Stimulated activated CD4-positive, alpha-beta T cell treated with anti-CD3 and anti-CD28 coated beads, Interleukin-4, amount 100 ng/mL, for 1 hour (primary cell): Measurements from ENCODE around the gene CT45A7.
"Not testable (repeated sequence)": the region's sequence is repeated elsewhere in the genome, so short reads cannot be mapped to it uniquely, and the experiment has no call there.

Experiments
- DNase-seq: peaks from one replicate; pipeline ENCODE4 v3.0.0-alpha.2; 2020

CT45A7 gene, protein sequence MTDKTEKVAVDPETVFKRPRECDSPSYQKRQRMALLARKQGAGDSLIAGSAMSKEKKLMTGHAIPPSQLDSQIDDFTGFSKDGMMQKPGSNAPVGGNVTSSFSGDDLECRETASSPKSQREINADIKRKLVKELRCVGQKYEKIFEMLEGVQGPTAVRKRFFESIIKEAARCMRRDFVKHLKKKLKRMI

DNA sequence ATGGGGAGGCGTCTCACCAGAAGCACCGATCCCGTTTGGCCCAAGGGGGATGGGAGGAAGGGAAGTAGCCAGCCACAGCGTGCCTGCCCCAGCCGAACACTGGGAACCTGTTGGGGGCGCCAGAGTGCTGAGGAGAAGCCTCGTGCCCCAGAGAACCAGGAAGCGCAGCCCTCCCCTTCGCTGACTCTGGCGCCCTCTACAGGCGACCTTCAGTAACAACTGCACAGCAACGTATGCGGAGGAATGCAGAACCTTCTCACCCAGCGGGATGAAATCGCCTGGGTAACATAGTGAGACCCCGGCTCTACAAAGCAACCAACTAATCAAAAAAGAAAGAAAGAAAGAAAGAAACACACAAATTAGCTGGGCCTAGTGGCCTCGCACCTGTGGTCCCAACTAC is at the start of gene CT45A7:
CT45A7 (minus strand) TSS at position 101 of the 400 bp plus-strand sequence. CDS start 3,747 bp downstream, outside the sequence.
- not testable (repeated sequence) for DNase-seq

DNA sequence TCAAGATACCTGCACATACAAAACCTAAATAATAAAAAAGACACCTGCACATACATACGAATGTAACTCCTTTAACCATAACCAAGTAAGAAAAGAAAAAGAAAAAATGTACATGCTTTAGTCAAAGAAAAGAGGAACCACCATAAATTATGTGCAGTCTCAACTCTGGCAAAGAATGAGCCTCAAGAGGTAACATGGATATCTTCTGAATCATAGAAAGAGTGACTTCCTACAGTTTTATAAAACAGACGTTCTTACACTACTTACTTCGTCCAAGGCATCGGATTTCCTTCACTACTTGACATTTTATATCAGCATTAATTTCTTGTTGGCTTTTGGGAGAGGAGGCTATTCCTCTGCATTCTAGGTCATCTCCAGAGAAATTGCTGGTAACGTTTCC is 45.7 kb upstream of the CT45A7 start:
- not testable (repeated sequence) for DNase-seq

DNA sequence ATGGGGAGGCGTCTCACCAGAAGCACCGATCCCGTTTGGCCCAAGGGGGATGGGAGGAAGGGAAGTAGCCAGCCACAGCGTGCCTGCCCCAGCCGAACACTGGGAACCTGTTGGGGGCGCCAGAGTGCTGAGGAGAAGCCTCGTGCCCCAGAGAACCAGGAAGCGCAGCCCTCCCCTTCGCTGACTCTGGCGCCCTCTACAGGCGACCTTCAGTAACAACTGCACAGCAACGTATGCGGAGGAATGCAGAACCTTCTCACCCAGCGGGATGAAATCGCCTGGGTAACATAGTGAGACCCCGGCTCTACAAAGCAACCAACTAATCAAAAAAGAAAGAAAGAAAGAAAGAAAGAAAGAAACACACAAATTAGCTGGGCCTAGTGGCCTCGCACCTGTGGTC is 34.6 kb upstream of the CT45A7 start, which contains the start of gene CT45A9:
CT45A9 (minus strand) TSS at position 101 of the 400 bp plus-strand sequence. CDS start 3,751 bp downstream, outside the sequence.
- DNase-seq, result not testable (repeated sequence)

DNA sequence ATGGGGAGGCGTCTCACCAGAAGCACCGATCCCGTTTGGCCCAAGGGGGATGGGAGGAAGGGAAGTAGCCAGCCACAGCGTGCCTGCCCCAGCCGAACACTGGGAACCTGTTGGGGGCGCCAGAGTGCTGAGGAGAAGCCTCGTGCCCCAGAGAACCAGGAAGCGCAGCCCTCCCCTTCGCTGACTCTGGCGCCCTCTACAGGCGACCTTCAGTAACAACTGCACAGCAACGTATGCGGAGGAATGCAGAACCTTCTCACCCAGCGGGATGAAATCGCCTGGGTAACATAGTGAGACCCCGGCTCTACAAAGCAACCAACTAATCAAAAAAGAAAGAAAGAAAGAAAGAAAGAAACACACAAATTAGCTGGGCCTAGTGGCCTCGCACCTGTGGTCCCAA is 17.4 kb upstream of the CT45A7 start, which contains the start of gene CT45A8:
CT45A8 (minus strand) TSS at position 101 of the 400 bp plus-strand sequence. CDS start 3,755 bp downstream, outside the sequence.
- DNase-seq, result not testable (repeated sequence)

DNA sequence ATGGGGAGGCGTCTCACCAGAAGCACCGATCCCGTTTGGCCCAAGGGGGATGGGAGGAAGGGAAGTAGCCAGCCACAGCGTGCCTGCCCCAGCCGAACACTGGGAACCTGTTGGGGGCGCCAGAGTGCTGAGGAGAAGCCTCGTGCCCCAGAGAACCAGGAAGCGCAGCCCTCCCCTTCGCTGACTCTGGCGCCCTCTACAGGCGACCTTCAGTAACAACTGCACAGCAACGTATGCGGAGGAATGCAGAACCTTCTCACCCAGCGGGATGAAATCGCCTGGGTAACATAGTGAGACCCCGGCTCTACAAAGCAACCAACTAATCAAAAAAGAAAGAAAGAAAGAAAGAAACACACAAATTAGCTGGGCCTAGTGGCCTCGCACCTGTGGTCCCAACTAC is 17.2 kb downstream of the CT45A7 start, which contains the start of gene CT45A2:
CT45A2 (minus strand) TSS at position 101 of the 400 bp plus-strand sequence. CDS start 3,747 bp downstream, outside the sequence.
- not testable (repeated sequence) for DNase-seq

DNA sequence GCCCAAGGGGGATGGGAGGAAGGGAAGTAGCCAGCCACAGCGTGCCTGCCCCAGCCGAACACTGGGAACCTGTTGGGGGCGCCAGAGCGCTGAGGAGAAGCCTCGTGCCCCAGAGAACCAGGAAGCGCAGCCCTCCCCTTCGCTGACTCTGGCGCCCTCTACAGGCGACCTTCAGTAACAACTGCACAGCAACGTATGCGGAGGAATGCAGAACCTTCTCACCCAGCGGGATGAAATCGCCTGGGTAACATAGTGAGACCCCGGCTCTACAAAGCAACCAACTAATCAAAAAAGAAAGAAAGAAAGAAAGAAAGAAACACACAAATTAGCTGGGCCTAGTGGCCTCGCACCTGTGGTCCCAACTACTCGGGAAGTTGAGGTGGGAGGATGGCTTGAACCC is 34.4 kb downstream of the CT45A7 start, which contains the start of gene CT45A6:
CT45A6 (minus strand) TSS at position 101 of the 400 bp plus-strand sequence. CDS start 3,794 bp downstream, outside the sequence.
- DNase-seq, result not testable (repeated sequence)

DNA sequence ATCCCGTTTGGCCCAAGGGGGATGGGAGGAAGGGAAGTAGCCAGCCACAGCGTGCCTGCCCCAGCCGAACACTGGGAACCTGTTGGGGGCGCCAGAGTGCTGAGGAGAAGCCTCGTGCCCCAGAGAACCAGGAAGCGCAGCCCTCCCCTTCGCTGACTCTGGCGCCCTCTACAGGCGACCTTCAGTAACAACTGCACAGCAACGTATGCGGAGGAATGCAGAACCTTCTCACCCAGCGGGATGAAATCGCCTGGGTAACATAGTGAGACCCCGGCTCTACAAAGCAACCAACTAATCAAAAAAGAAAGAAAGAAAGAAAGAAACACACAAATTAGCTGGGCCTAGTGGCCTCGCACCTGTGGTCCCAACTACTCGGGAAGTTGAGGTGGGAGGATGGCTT is 51.7 kb downstream of the CT45A7 start, which contains the start of gene CT45A5:
CT45A5 (minus strand) TSS at position 101 of the 400 bp plus-strand sequence. CDS start 3,774 bp downstream, outside the sequence.
- DNase-seq, result not testable (repeated sequence)
